Osteocyte (in vitro differentiated cells): ENCODE data around the gene A4GNT. TPM values are rescaled to one million over a fixed set of nuclear protein-coding genes. Genes with fewer than 3 reads are reported as not detected.

ENCODE experiments used
- DNase-seq: peaks from one replicate; pipeline ENCODE4 v3.0.0; 2021; ENCODE audit warnings: mixed read lengths; ENCODE audit not compliant: unreplicated experiment; ENCODE audit errors: extremely low spot score
- H3K27ac Mint-ChIP-seq: one replicate; pipeline ENCODE4 v1.8.0; 2021; ENCODE audit warnings: mild to moderate bottlenecking, mixed read lengths; ENCODE audit not compliant: unreplicated experiment
- H3K27me3 Mint-ChIP-seq: one replicate; pipeline ENCODE4 v1.8.0; 2021; ENCODE audit warnings: mixed read lengths; ENCODE audit not compliant: unreplicated experiment
- H3K36me3 Mint-ChIP-seq: one replicate; pipeline ENCODE4 v1.8.0; 2021; ENCODE audit warnings: mixed read lengths; ENCODE audit not compliant: unreplicated experiment
- H3K4me1 Mint-ChIP-seq: one replicate; pipeline ENCODE4 v1.8.0; 2021; ENCODE audit warnings: mixed read lengths; ENCODE audit not compliant: unreplicated experiment
- H3K4me3 Mint-ChIP-seq: one replicate; pipeline ENCODE4 v1.8.0; 2021; ENCODE audit warnings: mild to moderate bottlenecking, moderate library complexity, mixed read lengths; ENCODE audit not compliant: unreplicated experiment
- H3K9me3 Mint-ChIP-seq: one replicate; pipeline ENCODE4 v1.8.0; 2021; ENCODE audit warnings: mixed read lengths; ENCODE audit not compliant: unreplicated experiment
- total RNA-seq: library from RNA; stranded (reverse); gene quantifications from 2 replicates; pipeline ENCODE4 v1.2.1, GENCODE V29; 2021
- TF ChIP-seq, protein P1 (sequence below): fragments of 200-600 bp; sonication (generic); IDR thresholded peaks from 2 replicates; pipeline ENCODE4 v1.5.0; 2021; ENCODE audit warnings: antibody characterized with exemption, mild to moderate bottlenecking, moderate library complexity

A4GNT gene
- total RNA-seq, 1 donor from 2014 or later, result not detected

- H3K36me3 Mint-ChIP-seq, result no peaks in the 10 kb centered on the region
- H3K27me3 Mint-ChIP-seq, result no peaks in the 10 kb centered on the region
- H3K4me3 Mint-ChIP-seq, result no peak overlapping the region
- peaks cover 17% of the 10 kb centered on the region for H3K4me1 Mint-ChIP-seq
- DNase-seq, result no peak
- TF ChIP-seq, protein P1, sequence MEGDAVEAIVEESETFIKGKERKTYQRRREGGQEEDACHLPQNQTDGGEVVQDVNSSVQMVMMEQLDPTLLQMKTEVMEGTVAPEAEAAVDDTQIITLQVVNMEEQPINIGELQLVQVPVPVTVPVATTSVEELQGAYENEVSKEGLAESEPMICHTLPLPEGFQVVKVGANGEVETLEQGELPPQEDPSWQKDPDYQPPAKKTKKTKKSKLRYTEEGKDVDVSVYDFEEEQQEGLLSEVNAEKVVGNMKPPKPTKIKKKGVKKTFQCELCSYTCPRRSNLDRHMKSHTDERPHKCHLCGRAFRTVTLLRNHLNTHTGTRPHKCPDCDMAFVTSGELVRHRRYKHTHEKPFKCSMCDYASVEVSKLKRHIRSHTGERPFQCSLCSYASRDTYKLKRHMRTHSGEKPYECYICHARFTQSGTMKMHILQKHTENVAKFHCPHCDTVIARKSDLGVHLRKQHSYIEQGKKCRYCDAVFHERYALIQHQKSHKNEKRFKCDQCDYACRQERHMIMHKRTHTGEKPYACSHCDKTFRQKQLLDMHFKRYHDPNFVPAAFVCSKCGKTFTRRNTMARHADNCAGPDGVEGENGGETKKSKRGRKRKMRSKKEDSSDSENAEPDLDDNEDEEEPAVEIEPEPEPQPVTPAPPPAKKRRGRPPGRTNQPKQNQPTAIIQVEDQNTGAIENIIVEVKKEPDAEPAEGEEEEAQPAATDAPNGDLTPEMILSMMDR, result no peak
- no peaks in the 10 kb centered on the region for H3K9me3 Mint-ChIP-seq
- H3K27ac Mint-ChIP-seq, result no peak overlapping the region
These were observed 8.0 kb downstream of the A4GNT start for GRCh38 chr3:138124188-138124587.

DNA sequence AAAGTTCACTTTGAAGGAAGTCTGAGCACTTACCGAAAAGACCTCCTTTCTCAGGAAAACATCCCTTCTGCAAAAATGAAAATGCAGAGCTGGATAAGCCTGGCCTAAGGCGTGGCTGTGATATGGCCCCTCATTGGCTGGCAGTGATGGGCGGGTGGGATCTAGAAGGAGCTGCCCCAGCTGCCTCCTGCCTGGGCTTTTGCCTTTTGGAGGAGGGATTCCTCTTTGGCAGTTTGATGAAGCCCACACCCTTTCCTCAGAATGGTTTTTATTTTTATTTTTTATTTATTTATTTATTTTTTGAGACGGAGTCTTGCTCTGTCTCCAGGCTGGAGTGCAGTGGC lies 12.8 kb downstream of the A4GNT start:
- Mint-ChIP-seq H3K4me1 (peaks cover 13% of the 10 kb centered on the region), H3K36me3 (no peaks in the 10 kb centered on the region), H3K27me3 (no peaks in the 10 kb centered on the region), H3K4me3 (no peak overlapping the region), H3K9me3 (no peaks in the 10 kb centered on the region), H3K27ac (no peak overlapping the region)
- TF ChIP-seq, protein P1, result no peak
- peak; percentile 34 for DNase-seq

- no peaks in the 10 kb centered on the region for H3K9me3 Mint-ChIP-seq
- H3K4me1 Mint-ChIP-seq, result peaks cover 19% of the 10 kb centered on the region
- no peaks in the 10 kb centered on the region for H3K27me3 Mint-ChIP-seq
- H3K27ac Mint-ChIP-seq, result no peak overlapping the region
- H3K4me3 Mint-ChIP-seq, result no peak overlapping the region
- no peaks in the 10 kb centered on the region for H3K36me3 Mint-ChIP-seq
- DNase-seq, result peak; percentile 91
- TF ChIP-seq, protein P1, result peak; percentile 91
These were observed 13.4 kb downstream of the A4GNT start for GRCh38 chr3:138118612-138119422.

- TF ChIP-seq, protein P1, result peak; percentile 52
- Mint-ChIP-seq H3K4me3 (peak within 1 kb of the TSS; percentile 93), H3K36me3 (peaks cover 7% of the 10 kb centered on the region), H3K9me3 (no peaks in the 10 kb centered on the region), H3K4me1 (peaks cover 35% of the 10 kb centered on the region), H3K27ac (peak within 1 kb of the TSS; percentile 92), H3K27me3 (no peaks in the 10 kb centered on the region)
- no peak for DNase-seq
These were observed 16.9 kb downstream of the A4GNT start, which contains the start of gene DZIP1L for GRCh38 chr3:138114988-138115971. Gene DZIP1L, minus strand, starts transcription at chr3:138115608. Its CDS starts 11,637 bp downstream, at chr3:138103971.
